PC-3 (cell line): ENCODE data around the gene TELO2. TPM values are rescaled to one million over a fixed set of nuclear protein-coding genes. Genes with fewer than 3 reads are reported as not detected.

Experiments
- ATAC-seq: fragments of 200-7000 bp; cut with Tn5 transposase; 2 replicates; pipeline ENCODE4 v1.9.1; 2020; ENCODE audit warnings: mild to moderate bottlenecking, moderate library complexity
- BruUV-seq: library from RNA; stranded (reverse); fragments of 400-500 nt; replicated peaks from 2 replicates; lab custom pipeline; 2021; lab: Mats Ljungman, UMichigan
- CTCF ChIA-PET: fragments of 300-600 bp; sonication (Branson Sonifier 250); formaldehyde crosslinking; loops from one replicate; lab custom pipeline; 2022; ENCODE audit warnings: antibody characterized with exemption; lab: Charles Lee
- POLR2A ChIA-PET: fragments of 300-600 bp; sonication (Branson Sonifier 250); formaldehyde crosslinking; loops from one replicate; lab custom pipeline; 2022; ENCODE audit warnings: antibody characterized with exemption; ENCODE audit not compliant: unreplicated experiment; lab: Charles Lee
- DNase-seq: peaks from one replicate; pipeline ENCODE4 v3.0.0-alpha.2; 2015
- H2AFZ ChIP-seq: fragments of 300-600 bp; sonication (generic); 2 replicates; pipeline ENCODE4 v1.6.0; 2016; ENCODE audit warnings: antibody characterized with exemption, low read length
- H3F3A ChIP-seq: fragments of 300-600 bp; sonication (generic); one replicate; pipeline ENCODE4 v1.6.0; 2017; ENCODE audit warnings: antibody characterized with exemption, low read length, control low read depth, mild to moderate bottlenecking; ENCODE audit not compliant: unreplicated experiment
- H3K27ac ChIP-seq: fragments of 300-600 bp; sonication (generic); 2 replicates; pipeline ENCODE4 v1.5.1; 2016; ENCODE audit warnings: mild to moderate bottlenecking, low read length
- H3K27me3 ChIP-seq: fragments of 300-600 bp; sonication (generic); 2 replicates; pipeline ENCODE4 v1.6.1; 2016; ENCODE audit warnings: low read length, mixed read lengths
- H3K36me3 ChIP-seq: fragments of 300-600 bp; sonication (generic); 2 replicates; pipeline ENCODE4 v1.6.1; 2016; ENCODE audit warnings: low read depth, mixed run types, low read length, mixed read lengths
- H3K4me1 ChIP-seq: fragments of 300-600 bp; sonication (generic); 2 replicates; pipeline ENCODE4 v1.5.1; 2016; ENCODE audit warnings: low read length; ENCODE audit not compliant: insufficient read depth
- H3K4me2 ChIP-seq: fragments of 300-600 bp; sonication (generic); 2 replicates; pipeline ENCODE4 v1.6.0; 2016; ENCODE audit warnings: low read length
- H3K4me3 ChIP-seq: fragments of 300-600 bp; sonication (generic); 2 replicates; pipeline ENCODE4 v1.5.1; 2016; ENCODE audit warnings: mild to moderate bottlenecking, low read length, mixed read lengths
- H3K79me2 ChIP-seq: fragments of 300-600 bp; sonication (generic); 2 replicates; pipeline ENCODE4 v1.6.1; 2017; ENCODE audit warnings: low read length, mixed read lengths
- H3K9ac ChIP-seq: fragments of 300-600 bp; sonication (generic); 2 replicates; pipeline ENCODE4 v1.6.0; 2016; ENCODE audit warnings: mild to moderate bottlenecking, low read length
- H3K9me2 ChIP-seq: fragments of 300-600 bp; sonication (generic); replicated peaks from 2 replicates; pipeline ENCODE4 v1.6.1; 2016; ENCODE audit warnings: mixed run types, low read length, mixed read lengths
- H3K9me3 ChIP-seq: fragments of 300-600 bp; sonication (generic); 2 replicates; pipeline ENCODE4 v1.6.1; 2016; ENCODE audit warnings: low read length, mixed read lengths
- H4K20me1 ChIP-seq: fragments of 300-600 bp; sonication (generic); 2 replicates; pipeline ENCODE4 v1.6.1; 2016; ENCODE audit warnings: low read length, mixed read lengths
- CTCF ChIP-seq: fragments of 300-600 bp; sonication (generic); conservative IDR thresholded peaks from 2 replicates; pipeline ENCODE4 v1.5.1; 2017; ENCODE audit warnings: antibody characterized with exemption, low read depth, mild to moderate bottlenecking, low read length
- EZH2 ChIP-seq: fragments of 300-600 bp; sonication (generic); IDR thresholded peaks from one replicate; pipeline ENCODE4 v1.6.1; 2017; ENCODE audit warnings: antibody characterized with exemption, mild to moderate bottlenecking, low read length; ENCODE audit not compliant: unreplicated experiment
- EZH2phosphoT487 ChIP-seq: fragments of 300-600 bp; sonication (generic); IDR thresholded peaks from 2 replicates; pipeline ENCODE4 v1.6.1; 2018; ENCODE audit warnings: mild to moderate bottlenecking, antibody characterized with exemption, low read length, borderline replicate concordance
- intact Hi-C: fragments of 100-400 bp; cut with micrococcal nuclease; formaldehyde crosslinking; loops from 2 replicates; pipeline ENCODE4 v1.9.0; 2023
- total RNA-seq: library from RNA; depleted of rRNA; stranded (reverse); fragments of >200 nt; gene quantifications from 2 replicates; pipeline ENCODE4 v1.2.3, GENCODE V29; 2014

TELO2 gene
- total RNA-seq, 1 experiment from 2014 or later, result 37.8 TPM

- ATAC-seq, result no peak
- CTCF ChIA-PET, result no interaction called here
These were observed 12.1 kb downstream of the TELO2 start for GRCh38 chr16:1505073-1505844.

GRCh38 chr16:1505912-1506311 is 12.8 kb downstream of the TELO2 start:
- intact Hi-C loops, result no loop called here
- no peak overlapping the region for H2AFZ ChIP-seq
- ATAC-seq, result no peak
- BruUV-seq, result no TSS peak
- H3K79me2 ChIP-seq, result no peaks in the 10 kb centered on the region
- DNase-seq, result no peak
- no peaks in the 10 kb centered on the region for H3K9me2 ChIP-seq
- POLR2A ChIA-PET, result no interaction called here
- no peak for TF ChIP-seq CTCF
- TF ChIP-seq EZH2phosphoT487, result no peak
- TF ChIP-seq EZH2, result no peak
- no peak overlapping the region for H3K4me3 ChIP-seq
- H3K9ac ChIP-seq, result no peak overlapping the region
- CTCF ChIA-PET, result no interaction called here
- H3F3A ChIP-seq, result no peaks in the 10 kb centered on the region
- no peak overlapping the region for H3K27ac ChIP-seq
- no peaks in the 10 kb centered on the region for H3K9me3 ChIP-seq
- no peaks in the 10 kb centered on the region for H3K27me3 ChIP-seq
- H3K4me2 ChIP-seq, result no peak overlapping the region
- no peaks in the 10 kb centered on the region for H3K4me1 ChIP-seq
- H4K20me1 ChIP-seq, result no peaks in the 10 kb centered on the region
- no peaks in the 10 kb centered on the region for H3K36me3 ChIP-seq

More at GRCh38 chr16:1505073-1505844, 12.1 kb downstream of the TELO2 start:
- no TSS peak for BruUV-seq
- no peak for DNase-seq
- Histone ChIP-seq H4K20me1 (no peaks in the 10 kb centered on the region), H3F3A (no peaks in the 10 kb centered on the region), H3K27me3 (no peaks in the 10 kb centered on the region), H3K27ac (no peak overlapping the region), H3K79me2 (no peaks in the 10 kb centered on the region), H3K36me3 (no peaks in the 10 kb centered on the region), H3K9me3 (no peaks in the 10 kb centered on the region), H3K4me3 (no peak overlapping the region), H3K9me2 (no peaks in the 10 kb centered on the region), H3K4me2 (no peak overlapping the region), H3K9ac (no peak overlapping the region), H2AFZ (no peak overlapping the region), H3K4me1 (no peaks in the 10 kb centered on the region)
- POLR2A ChIA-PET, result no interaction called here
- intact Hi-C loops, result no loop called here
- no peak for TF ChIP-seq CTCF

GRCh38 chr16:1506494-1507213 is 13.5 kb downstream of the TELO2 start:
- no peak for ATAC-seq
- Histone ChIP-seq H3K4me2 (no peak overlapping the region), H3K27ac (no peak overlapping the region), H3K4me3 (no peak overlapping the region), H4K20me1 (no peaks in the 10 kb centered on the region), H2AFZ (no peak overlapping the region), H3K79me2 (no peaks in the 10 kb centered on the region), H3K36me3 (no peaks in the 10 kb centered on the region), H3K9ac (no peak overlapping the region), H3K9me2 (no peaks in the 10 kb centered on the region), H3K27me3 (no peaks in the 10 kb centered on the region), H3K4me1 (no peaks in the 10 kb centered on the region), H3K9me3 (no peaks in the 10 kb centered on the region), H3F3A (no peaks in the 10 kb centered on the region)
- no TSS peak for BruUV-seq
- DNase-seq, result no peak
- ChIA-PET CTCF (no interaction called here), POLR2A (no interaction called here)
- intact Hi-C loops, result no loop called here
- TF ChIP-seq EZH2 (no peak), CTCF (no peak), EZH2phosphoT487 (no peak)
